H9 (cell line): ENCODE data around the gene B4GALNT4. TPM values are rescaled to one million over a fixed set of nuclear protein-coding genes. Genes with fewer than 3 reads are reported as not detected.

Source experiments
- DNase-seq: peaks from one replicate; pipeline ENCODE4 v3.0.0-alpha.2; 2017
- H2AFZ ChIP-seq: one replicate; pipeline ENCODE4 v1.6.1; 2013; ENCODE audit warnings: mild to moderate bottlenecking, low read length, control low read depth, moderate library complexity
- H2AK5ac ChIP-seq: 2 replicates; pipeline ENCODE4 v1.6.1; 2013; ENCODE audit warnings: low read length, control low read depth, mixed read lengths; ENCODE audit not compliant: insufficient read length
- H2BK120ac ChIP-seq: one replicate; pipeline ENCODE4 v1.6.1; 2013; ENCODE audit warnings: low read depth, mild to moderate bottlenecking, low read length, control low read depth, inconsistent platforms; ENCODE audit not compliant: poor library complexity, severe bottlenecking
- H2BK12ac ChIP-seq: 2 replicates; pipeline ENCODE4 v1.6.1; 2013; ENCODE audit warnings: low read length, control low read depth, mixed read lengths, low read depth; ENCODE audit not compliant: insufficient read length
- H2BK15ac ChIP-seq: 2 replicates; pipeline ENCODE4 v1.6.1; 2013; ENCODE audit warnings: low read depth, low read length, control low read depth
- H2BK20ac ChIP-seq: one replicate; pipeline ENCODE4 v1.6.1; 2013; ENCODE audit warnings: low read depth, mild to moderate bottlenecking, low read length, control low read depth, inconsistent platforms; ENCODE audit not compliant: poor library complexity, severe bottlenecking
- H2BK5ac ChIP-seq: 2 replicates; pipeline ENCODE4 v1.6.1; 2013; ENCODE audit warnings: low read length, control low read depth, mixed read lengths; ENCODE audit not compliant: insufficient read length
- H3K14ac ChIP-seq: 2 replicates; pipeline ENCODE4 v1.6.1; 2013; ENCODE audit warnings: low read length, control low read depth; ENCODE audit not compliant: insufficient read depth
- H3K18ac ChIP-seq: 2 replicates; pipeline ENCODE4 v1.6.1; 2013; ENCODE audit warnings: low read depth, mild to moderate bottlenecking, mixed read lengths, low read length, control low read depth; ENCODE audit not compliant: insufficient read length
- H3K23ac ChIP-seq: 2 replicates; pipeline ENCODE4 v1.6.1; 2013; ENCODE audit warnings: low read length, control low read depth, mixed read lengths, low read depth; ENCODE audit not compliant: insufficient read length
- H3K23me2 ChIP-seq: 2 replicates; pipeline ENCODE4 v1.6.1; 2013; ENCODE audit warnings: low read depth, mild to moderate bottlenecking, mixed read lengths, low read length, control low read depth; ENCODE audit not compliant: insufficient read length, poor library complexity, severe bottlenecking
- H3K27ac ChIP-seq: 2 replicates; pipeline ENCODE4 v1.5.1; 2013; ENCODE audit warnings: low read length, control low read depth, mixed read lengths, low read depth; ENCODE audit not compliant: insufficient read length
- H3K27me3 ChIP-seq: 2 replicates; pipeline ENCODE4 v1.6.1; 2013; ENCODE audit warnings: low read length, control low read depth, inconsistent platforms; ENCODE audit not compliant: insufficient read depth
- H3K4ac ChIP-seq: 2 replicates; pipeline ENCODE4 v1.6.1; 2013; ENCODE audit warnings: low read depth, mild to moderate bottlenecking, control low read depth, inconsistent platforms, low read length, moderate library complexity
- H3K4me1 ChIP-seq: 2 replicates; pipeline ENCODE4 v1.6.1; 2013; ENCODE audit warnings: low read length, control low read depth, inconsistent platforms; ENCODE audit not compliant: insufficient read depth
- H3K4me2 ChIP-seq: 2 replicates; pipeline ENCODE4 v1.6.1; 2013; ENCODE audit warnings: low read length, control low read depth, mixed read lengths; ENCODE audit not compliant: insufficient read length, insufficient read depth
- H3K56ac ChIP-seq: 2 replicates; pipeline ENCODE4 v1.6.1; 2013; ENCODE audit warnings: low read depth, mild to moderate bottlenecking, mixed read lengths, low read length, control low read depth; ENCODE audit not compliant: insufficient read length
- H3K79me1 ChIP-seq: 2 replicates; pipeline ENCODE4 v1.6.1; 2013; ENCODE audit warnings: low read depth, mild to moderate bottlenecking, moderate library complexity, low read length, control low read depth, inconsistent platforms; ENCODE audit not compliant: insufficient read depth, poor library complexity, severe bottlenecking
- H3K79me2 ChIP-seq: 2 replicates; pipeline ENCODE4 v1.6.1; 2013; ENCODE audit warnings: low read length, control low read depth, inconsistent platforms; ENCODE audit not compliant: insufficient read depth
- H3K9ac ChIP-seq: 2 replicates; pipeline ENCODE4 v1.6.1; 2013; ENCODE audit warnings: low read length, control low read depth, mixed read lengths; ENCODE audit not compliant: insufficient read length; ENCODE audit errors: extremely low read depth
- H3K9me3 ChIP-seq: one replicate; pipeline ENCODE4 v1.6.1; 2013; ENCODE audit warnings: low read depth, low read length, inconsistent platforms; ENCODE audit not compliant: control insufficient read depth
- H3T11ph ChIP-seq: one replicate; pipeline ENCODE4 v1.6.1; 2013; ENCODE audit warnings: mild to moderate bottlenecking, low read length, control low read depth, inconsistent platforms
- H4K20me1 ChIP-seq: one replicate; pipeline ENCODE4 v1.6.1; 2013; ENCODE audit not compliant: control insufficient read depth, insufficient read length, insufficient read depth
- H4K5ac ChIP-seq: 2 replicates; pipeline ENCODE4 v1.6.1; 2013; ENCODE audit warnings: low read depth, mild to moderate bottlenecking, mixed read lengths, low read length, control low read depth; ENCODE audit not compliant: insufficient read length
- H4K8ac ChIP-seq: replicated peaks from 2 replicates; pipeline ENCODE4 v1.6.1; 2013; ENCODE audit warnings: low read length, control low read depth, mixed read lengths, low read depth; ENCODE audit not compliant: insufficient read length
- H4K91ac ChIP-seq: 2 replicates; pipeline ENCODE4 v1.6.1; 2013; ENCODE audit warnings: low read depth, mild to moderate bottlenecking, moderate library complexity, mixed read lengths, low read length, control low read depth; ENCODE audit not compliant: insufficient read length
- H3K27ac Mint-ChIP-seq, 3 experiments: 2 replicates in 2 of 3; 3 replicates in 1 of 3; pipeline ENCODE4 v1.8.0; 2020 to 2021; ENCODE audit warnings: mixed read lengths in 3 of 3, mild to moderate bottlenecking in 1 of 3, moderate library complexity in 1 of 3
- H3K27me3 Mint-ChIP-seq: 2 replicates; pipeline ENCODE4 v1.8.0; 2021; ENCODE audit warnings: low read depth, mild to moderate bottlenecking, moderate library complexity, mixed read lengths
- H3K36me3 Mint-ChIP-seq, 3 experiments: 2 replicates in 2 of 3; 3 replicates in 1 of 3; pipeline ENCODE4 v1.8.0; 2020 to 2021; ENCODE audit warnings: low read depth in 3 of 3, mixed read lengths in 3 of 3; ENCODE audit not compliant: insufficient read depth in 1 of 3
- H3K4me1 Mint-ChIP-seq, 2 experiments: 2 replicates each; pipeline ENCODE4 v1.8.0; 2020; ENCODE audit warnings: mixed read lengths in 2 of 2
- H3K4me3 Mint-ChIP-seq, 2 experiments: 2 replicates in 1 of 2; 3 replicates in 1 of 2; pipeline ENCODE4 v1.8.0; 2020 to 2021; ENCODE audit warnings: mild to moderate bottlenecking in 2 of 2, mixed read lengths in 2 of 2, moderate library complexity in 1 of 2
- H3K9me3 Mint-ChIP-seq, 2 experiments: 2 replicates in 1 of 2; 3 replicates in 1 of 2; pipeline ENCODE4 v1.8.0; 2020; ENCODE audit warnings: mild to moderate bottlenecking in 2 of 2, mixed read lengths in 2 of 2, moderate library complexity in 1 of 2
- WGBS: extraction: QIAGEN DNeasy Blood & Tissue Kit; methylation state at CpG from one replicate; pipeline ENCODE4 v1.1.7; 2013; ENCODE audit warnings: missing lambda C conversion rate, low lambda C conversion rate, mixed read lengths; ENCODE audit not compliant: insufficient read length; ENCODE audit errors: extremely low coverage; 5-methylcytosine and 5-hydroxymethylcytosine counted together
- total RNA-seq: library from RNA; stranded (reverse); gene quantifications from 2 replicates; pipeline ENCODE4 v1.2.1, GENCODE V29; 2021
- TF ChIP-seq, protein P1 (sequence below): fragments of 200-600 bp; sonication (generic); conservative IDR thresholded peaks from 3 replicates; pipeline ENCODE4 v1.8.0; 2021; ENCODE audit warnings: antibody characterized with exemption, mild to moderate bottlenecking

B4GALNT4 gene
- total RNA-seq, 1 experiment from 2014 or later = 105 TPM

DNA sequence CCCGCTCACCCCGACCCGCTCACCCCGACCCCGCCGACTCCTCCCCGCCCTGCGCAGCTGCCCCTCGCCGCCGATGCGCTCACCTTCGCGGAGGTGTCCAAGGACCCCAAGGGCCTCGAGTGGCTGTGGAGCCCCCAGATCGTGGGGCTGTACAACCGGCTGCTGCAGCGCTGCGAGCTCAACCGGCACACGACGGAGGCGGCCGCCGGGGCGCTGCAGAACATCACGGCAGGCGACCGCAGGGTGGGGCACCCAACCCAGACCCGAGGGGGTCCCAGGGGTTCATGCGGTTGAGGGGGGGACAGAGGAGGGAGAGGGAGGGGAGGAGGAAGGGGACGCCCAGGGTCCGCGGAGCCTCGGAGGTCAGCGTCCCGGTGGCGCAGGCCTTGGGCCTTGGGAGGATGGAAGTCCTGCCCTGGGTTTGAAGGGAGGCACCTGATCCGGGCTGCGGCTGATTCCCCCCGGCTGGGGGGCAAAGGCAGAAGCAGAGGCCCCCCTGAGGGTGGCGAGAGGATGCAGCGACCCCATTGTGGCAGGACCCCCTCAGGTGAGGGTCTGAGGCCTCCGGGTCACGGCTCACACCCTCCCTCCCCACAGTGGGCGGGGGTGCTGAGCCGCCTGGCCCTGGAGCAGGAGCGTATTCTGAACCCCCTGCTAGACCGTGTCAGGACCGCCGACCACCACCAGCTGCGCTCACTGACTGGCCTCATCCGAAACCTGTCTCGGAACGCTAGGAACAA, 33.9 kb downstream of the B4GALNT4 start:
- Histone ChIP-seq H3K4me1 (no peaks in the 10 kb centered on the region), H3K27ac (no peak overlapping the region), H3K4me2 (no peak overlapping the region), H2BK15ac (no peak overlapping the region), H2AK5ac (no peak overlapping the region), H3K14ac (no peak overlapping the region), H3K9ac (no peak overlapping the region), H3K56ac (no peak overlapping the region), H2BK5ac (no peak overlapping the region), H4K20me1 (no peaks in the 10 kb centered on the region), H4K8ac (no peak overlapping the region), H3T11ph (no peak overlapping the region), H3K79me1 (no peaks in the 10 kb centered on the region), H4K91ac (no peak overlapping the region), H2BK12ac (no peak overlapping the region), H4K5ac (no peak overlapping the region), H3K18ac (no peak overlapping the region), H3K9me3 (no peaks in the 10 kb centered on the region), H3K23ac (no peak overlapping the region), H2AFZ (no peak overlapping the region), H3K79me2 (no peaks in the 10 kb centered on the region), H3K27me3 (no peaks in the 10 kb centered on the region), H3K4ac (no peak overlapping the region), H2BK20ac (no peak overlapping the region), H2BK120ac (no peak overlapping the region), H3K23me2 (peaks cover 8% of the 10 kb centered on the region)
- no peak overlapping the region for H3K4me3 Mint-ChIP-seq
- peaks cover 2 to 5% of the 10 kb centered on the region in 2 experiments; a peak in 3 of 4 replicates for H3K4me1 Mint-ChIP-seq
- no peak for DNase-seq
- TF ChIP-seq, protein P1, sequence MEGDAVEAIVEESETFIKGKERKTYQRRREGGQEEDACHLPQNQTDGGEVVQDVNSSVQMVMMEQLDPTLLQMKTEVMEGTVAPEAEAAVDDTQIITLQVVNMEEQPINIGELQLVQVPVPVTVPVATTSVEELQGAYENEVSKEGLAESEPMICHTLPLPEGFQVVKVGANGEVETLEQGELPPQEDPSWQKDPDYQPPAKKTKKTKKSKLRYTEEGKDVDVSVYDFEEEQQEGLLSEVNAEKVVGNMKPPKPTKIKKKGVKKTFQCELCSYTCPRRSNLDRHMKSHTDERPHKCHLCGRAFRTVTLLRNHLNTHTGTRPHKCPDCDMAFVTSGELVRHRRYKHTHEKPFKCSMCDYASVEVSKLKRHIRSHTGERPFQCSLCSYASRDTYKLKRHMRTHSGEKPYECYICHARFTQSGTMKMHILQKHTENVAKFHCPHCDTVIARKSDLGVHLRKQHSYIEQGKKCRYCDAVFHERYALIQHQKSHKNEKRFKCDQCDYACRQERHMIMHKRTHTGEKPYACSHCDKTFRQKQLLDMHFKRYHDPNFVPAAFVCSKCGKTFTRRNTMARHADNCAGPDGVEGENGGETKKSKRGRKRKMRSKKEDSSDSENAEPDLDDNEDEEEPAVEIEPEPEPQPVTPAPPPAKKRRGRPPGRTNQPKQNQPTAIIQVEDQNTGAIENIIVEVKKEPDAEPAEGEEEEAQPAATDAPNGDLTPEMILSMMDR = no peak
- H3K27ac Mint-ChIP-seq = no peak overlapping the region
- WGBS = no CpG with 5 or more reads among the region's 55 CpGs
- H3K36me3 Mint-ChIP-seq = peaks cover 0 to 12% (median 11%) of the 10 kb centered on the region in 3 experiments; a peak in 5 of 7 replicates
- peaks cover 10 to 12% of the 10 kb centered on the region in 2 experiments for H3K9me3 Mint-ChIP-seq
- H3K27me3 Mint-ChIP-seq = 0 out of 2 replicates have a peak, but pooled peaks cover 2% of the 10 kb centered on the region
